NCI-H1048 (cell line): ENCODE data around the gene TAF4.
"Not testable (repeated sequence)": the region's sequence is repeated elsewhere in the genome, so short reads cannot be mapped to it uniquely, and the experiment has no call there.

Experiments
- DNase-seq: peaks from one replicate; lab custom pipeline; 2025; lab: John Stamatoyannopoulos, UW

The TAF4 gene

DNA sequence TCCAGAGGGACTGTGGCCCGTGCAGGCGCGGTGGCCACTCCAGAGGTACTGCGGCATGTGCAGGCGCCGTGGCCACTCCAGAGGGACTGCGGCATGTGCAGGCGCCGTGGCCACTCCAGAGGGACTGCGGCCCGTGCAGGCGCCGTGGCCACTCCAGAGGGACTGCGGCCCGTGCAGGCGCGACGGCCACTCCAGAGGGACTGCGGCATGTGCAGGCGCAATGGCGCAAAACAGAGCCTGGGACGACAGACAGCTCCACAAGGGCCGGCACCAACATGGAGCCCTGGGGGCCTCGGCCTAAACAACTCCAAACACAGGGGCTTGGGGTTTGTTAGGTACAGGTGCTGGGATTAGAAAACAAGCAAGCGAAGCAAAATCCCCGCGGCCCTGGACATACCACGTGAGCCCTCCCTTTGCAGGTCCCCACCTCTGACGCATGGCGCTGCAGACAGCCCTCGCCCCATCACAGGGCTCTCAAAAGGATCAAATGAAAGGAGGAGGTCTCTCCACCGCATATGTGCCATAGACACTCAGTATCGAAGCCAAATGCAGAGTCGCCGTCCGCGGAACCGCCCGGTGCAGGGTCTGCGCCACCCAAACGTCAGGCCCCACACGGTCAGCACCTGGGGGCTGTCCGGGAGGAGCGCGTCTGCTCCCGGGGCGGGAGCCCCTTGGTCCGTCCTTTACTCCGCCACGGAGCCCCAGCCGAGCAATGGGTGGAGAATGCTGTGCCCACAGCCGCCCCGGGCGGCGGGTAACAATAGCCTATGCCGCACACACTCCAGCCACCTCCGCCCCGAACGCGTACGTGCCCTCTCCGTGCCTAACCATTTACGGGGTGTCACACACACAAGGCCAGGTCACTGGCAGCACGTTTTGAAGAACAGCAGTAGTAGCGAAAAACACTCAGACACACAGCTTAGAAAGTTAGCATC is 85.7 kb downstream of the TAF4 start:
- no peak for DNase-seq

DNA sequence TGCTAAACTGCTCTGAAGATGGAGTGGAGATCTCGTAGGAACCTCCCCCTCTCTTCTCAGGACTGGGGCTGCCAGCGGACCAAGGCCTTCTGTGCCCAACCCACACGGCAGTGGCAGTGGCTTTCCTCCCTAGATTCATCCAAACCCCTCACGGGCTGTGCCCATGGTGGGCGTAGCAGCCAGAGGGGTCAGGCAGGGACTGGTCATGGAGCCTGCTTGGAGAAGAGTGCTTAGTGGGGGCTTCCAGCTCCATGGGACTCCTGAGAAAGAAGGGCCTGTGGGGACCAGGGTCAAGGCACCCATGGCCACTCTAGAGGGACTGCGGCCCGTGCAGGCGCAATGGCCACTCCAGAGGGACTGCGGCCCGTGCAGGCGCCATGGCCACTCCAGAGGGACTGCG is 86.6 kb downstream of the TAF4 start:
- DNase-seq, result no peak

DNA sequence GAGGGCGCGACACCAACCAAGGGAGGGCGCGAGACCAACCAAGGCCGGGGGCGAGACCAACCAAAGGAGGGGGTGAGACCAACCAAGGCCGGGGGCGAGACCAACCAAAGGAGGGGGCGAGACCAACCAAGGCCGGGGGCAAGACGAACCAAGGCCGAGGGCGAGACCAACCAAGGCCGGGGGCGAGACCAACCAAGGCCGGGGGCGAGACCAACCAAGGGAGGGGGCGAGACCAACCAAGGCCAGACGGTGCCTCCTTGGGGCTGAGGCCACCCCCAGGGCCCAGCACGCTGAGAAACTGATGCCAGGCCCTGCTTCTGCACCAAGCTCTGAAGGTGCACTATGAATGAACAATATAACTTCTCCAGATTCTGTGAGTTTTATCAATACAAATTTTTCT is 87.2 kb downstream of the TAF4 start:
- no peak for DNase-seq

DNA sequence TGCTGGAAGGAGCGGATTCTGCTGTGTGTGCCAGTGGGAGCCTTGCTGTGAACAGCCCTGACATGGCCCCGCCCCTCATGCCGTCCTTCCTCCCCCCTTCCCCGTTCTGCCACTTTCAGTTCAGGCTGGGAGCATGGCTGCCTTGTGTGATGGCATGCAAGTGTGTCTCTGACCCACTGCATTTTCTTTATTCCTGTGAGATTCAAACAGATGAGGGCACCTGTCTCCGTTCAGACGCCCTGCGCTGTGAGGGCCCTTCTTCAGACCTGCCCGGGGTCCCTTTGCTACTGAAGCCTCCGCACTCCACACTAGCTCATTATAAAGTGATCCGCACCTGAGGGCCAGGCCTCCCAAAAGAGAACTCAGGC is 88.3 kb downstream of the TAF4 start:
- DNase-seq, result no peak

DNA sequence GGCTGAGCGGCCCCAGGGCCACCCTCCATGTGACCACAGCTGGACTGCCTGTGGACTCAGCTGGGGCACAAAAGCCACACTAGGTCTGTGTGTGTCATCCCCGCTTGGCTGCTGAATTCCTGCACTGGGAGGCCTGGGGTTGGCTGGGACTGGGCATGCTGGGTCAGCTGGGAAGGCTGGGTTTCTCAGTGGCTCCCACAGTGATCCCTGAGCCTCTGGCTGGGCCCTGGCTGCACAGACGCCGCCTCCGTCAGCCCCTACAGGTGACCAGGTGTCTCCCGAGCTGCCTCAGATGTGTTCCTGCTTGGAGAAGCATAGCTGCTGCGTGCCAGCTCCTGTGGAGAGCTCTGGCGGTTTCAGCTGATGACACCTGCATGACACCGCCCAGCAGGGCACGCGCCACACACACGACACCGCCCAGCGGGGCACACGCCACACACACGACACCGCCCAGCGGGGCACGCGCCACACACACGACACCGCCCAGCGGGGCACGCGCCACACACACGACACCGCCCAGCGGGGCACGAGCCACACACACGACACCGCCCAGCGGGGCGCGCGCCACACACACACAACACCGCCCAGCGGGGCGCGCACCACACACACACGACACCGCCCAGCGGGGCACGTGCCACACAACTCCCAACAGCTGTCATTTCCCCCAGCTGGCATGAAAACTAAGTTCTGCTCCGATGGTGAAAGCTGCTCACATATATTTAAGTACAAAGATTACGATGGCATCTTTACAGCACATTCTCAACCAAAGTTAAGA is 88.8 kb downstream of the TAF4 start:
- no peak for DNase-seq

DNA sequence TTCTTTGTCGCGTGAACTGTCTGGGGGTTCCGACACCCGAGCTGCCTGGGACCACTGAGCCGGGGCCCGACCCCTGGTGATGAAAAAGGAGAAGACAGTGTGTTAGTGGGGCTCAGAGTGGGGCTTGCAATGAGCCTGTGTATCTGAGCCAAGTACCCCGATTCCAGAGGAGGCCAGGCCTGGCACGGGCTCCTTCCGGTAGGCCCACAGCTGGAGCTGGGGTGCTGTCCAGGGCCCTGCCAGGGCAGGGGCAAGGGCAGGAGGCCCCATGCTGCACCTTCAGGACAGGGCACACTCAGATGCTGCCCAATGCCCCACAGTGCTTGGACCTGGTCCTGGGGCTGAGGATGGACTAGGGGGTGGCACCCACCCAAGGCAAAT is 89.4 kb downstream of the TAF4 start:
- DNase-seq, result no peak

DNA sequence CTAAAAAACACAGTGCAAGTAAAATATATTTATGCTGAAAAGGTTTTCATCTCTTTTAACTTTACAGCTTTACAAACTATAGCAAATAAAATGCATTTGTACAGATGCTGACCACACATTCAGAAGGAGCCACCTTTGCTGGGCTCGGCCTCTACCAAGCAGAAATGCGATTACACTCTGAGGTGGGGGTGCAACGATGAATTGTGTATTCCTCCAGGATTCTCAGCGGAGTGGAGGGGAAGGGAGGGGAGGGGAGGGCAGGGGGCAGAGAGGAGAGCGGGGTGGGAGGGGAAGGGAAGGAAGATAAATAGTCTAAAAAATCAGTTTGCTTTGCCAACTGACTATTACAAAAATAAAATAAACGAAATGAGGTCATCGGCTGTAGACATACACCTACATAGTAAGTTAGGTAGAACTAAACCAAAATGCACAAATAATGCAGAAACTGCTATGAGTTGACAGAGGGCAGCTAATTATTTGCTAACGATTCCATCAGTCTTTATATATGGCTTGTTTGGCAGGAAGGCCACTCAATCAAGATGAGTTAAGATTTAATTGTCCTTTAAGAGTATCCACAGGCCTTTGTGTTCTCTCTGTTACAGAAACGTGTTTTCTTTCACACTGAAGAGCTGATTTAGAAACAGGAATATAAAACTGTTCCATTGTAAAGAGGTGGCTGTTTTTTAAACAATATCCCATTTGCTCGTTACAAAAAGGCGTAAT is 90.1 kb downstream of the TAF4 start:
- DNase-seq, result no peak

DNA sequence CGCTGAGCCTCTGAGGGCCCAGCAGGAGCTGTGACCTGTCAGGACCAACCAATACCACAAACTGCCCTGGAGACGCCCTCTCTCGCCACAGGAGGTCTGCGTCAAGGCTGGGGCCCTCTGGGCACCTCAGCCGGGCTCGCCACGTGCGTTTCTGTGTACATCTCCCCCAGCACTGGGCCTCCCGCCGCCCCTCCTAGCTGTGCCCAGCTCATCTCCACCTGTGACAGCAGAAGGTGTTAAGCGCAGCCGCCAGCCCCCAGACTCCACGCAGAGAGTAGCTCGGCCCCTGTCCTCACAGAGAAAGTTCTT is 91.4 kb downstream of the TAF4 start:
- no peak for DNase-seq

DNA sequence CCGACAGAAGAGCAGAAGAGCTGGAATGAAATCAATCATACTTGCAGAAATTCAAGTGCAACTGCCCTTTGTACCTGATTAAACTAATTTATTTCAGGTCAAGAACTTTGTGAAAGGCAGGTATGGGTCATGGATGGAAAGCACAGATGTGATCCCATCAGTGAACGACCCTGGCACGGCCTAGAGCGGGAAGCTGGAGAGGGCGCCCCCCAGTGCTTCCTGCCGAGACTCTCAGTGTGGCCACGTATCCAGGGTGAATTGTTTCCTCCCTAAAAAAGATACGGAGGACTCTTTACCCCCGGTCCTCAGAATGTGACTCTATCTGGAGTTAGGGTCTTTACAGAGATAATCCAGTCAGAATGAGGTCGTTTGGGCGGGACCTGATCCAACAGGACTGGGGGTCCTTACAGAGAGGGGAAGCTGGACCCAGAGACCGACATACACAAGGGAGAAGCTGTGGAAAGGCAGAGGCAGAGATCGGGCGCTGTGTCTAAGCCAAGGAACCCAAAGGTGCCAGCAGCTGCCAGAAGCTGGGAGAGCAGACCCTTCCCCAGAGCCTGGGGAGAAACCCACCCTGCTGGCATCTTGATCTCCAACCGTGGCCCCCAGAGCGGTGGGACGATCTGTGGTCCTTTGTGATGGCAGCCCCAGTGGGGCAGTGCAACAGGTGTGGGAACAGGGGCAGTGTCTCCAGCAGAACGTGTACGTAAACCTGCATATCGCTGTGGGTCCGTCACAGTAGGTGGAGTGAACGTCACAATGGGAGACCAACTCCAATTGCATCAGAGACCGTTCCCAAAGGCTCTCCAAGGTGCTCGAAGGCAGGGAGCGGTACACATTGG is 91.9 kb downstream of the TAF4 start:
- no peak for DNase-seq

DNA sequence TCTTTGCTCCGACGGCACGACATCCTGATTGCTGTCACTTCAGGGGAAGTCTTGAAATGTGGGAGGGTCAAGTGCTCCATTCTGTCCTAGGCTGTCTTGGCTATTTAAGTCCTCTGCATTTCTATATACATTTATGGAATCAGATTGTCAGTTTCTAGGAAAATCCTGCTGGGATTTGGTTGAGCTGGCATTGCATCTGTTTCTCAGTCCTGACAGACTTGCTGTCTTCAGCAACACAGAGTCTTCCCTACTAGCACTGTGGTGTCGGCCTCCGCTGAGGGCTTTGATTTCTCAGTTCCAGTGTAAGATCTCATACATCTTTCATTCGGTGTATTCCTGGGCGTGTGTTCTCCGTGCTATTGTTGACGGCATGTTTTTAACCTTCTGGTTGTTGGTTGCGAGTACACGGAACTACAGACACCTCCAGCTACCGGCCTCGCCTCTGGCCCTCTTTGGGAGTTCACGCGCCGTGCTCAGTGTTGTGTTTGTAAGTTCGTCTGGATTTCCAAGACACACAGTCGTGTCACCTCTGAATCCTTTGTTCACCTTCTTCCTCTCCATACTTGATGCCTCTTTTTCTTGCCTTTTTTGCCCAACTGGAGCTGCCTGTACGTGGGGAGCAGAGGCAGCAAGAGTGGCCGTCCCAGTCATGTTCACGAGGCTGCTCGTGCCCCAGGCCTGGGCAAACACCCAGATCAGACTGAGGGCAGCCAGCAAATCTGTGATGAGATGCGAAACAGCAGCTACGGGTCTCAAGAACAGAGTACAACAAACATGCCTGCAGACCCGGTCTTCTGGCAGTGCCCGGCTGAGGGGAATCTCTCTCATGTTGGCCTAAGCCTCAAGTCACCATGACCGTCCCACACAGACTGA is 92.8 kb downstream of the TAF4 start:
- no peak for DNase-seq

DNA sequence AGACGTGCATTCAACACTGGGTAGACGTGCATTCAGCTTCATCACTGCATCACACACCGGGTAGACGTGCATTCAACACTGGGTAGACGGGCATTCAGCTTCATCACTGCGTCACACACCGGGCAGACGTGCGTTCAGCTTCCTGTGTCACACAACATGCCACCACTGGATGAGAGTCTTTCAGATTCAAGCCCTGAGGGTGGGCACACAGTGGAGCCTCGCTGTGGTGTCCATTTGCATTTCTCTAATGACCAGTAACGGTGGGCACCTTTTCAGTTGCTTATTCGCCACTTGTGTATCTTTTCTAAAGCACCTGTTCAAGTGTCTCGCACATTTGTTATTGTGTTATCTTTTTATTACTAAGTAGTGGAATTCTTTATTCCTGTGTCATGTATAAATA is 94.1 kb downstream of the TAF4 start:
- DNase-seq, result not testable (repeated sequence)

DNA sequence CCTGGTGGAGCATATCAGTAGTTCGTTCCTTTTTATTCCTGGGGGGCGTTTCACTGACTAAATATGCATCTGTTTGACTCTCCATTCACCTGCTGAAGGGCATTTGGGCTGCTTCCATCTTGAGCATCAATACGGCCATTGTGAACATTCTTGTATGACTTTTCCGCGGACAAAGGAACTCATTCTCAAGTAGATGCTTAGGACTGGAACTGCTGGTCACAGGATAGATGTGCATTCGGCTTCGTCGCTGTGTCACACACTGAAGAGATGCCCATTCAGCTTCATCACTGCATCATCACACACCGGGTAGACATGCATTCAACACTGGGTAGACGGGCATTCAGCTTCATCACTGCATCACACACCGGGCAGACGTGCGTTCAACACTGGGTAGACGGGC is 95.3 kb downstream of the TAF4 start:
- DNase-seq, result no peak

DNA sequence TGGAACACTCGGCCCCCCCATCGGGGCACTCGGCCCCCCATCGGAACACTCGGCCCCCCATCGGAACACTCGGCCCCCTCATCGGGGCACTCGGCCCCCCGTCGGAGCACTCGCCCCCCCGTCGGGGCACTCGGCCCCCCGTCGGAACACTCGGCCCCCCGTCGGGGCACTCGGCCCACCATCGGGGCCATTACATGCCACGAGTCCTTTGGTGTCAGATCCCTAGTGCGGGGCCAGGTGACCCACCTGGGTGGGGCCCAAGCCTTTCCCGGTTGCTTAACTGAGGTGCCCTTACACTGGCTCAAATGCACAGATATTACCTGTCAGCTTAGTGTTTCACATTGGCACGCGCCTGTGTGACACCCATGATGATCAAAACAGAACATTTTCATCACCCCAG is 95.9 kb downstream of the TAF4 start:
- no peak for DNase-seq

DNA sequence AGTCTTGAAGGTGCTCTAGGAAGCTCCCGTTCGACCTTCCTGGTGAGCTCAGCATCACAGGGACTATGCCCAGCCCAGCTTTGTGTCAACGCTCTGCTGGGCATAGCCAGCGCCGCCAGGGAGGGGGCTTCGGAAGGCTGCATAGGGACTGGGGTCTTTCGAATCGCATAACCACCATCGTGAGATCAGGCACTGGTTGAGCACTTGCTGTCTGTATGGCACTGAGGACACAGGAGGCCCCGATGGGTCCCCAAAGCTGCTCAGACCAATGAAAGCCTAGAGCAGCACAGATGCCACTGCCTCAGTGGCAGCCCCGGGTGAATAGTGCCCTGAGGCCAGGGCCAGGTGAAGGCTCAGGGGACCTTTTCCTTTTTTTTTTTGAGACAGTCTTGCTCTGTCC is 96.7 kb downstream of the TAF4 start:
- DNase-seq, result no peak

DNA sequence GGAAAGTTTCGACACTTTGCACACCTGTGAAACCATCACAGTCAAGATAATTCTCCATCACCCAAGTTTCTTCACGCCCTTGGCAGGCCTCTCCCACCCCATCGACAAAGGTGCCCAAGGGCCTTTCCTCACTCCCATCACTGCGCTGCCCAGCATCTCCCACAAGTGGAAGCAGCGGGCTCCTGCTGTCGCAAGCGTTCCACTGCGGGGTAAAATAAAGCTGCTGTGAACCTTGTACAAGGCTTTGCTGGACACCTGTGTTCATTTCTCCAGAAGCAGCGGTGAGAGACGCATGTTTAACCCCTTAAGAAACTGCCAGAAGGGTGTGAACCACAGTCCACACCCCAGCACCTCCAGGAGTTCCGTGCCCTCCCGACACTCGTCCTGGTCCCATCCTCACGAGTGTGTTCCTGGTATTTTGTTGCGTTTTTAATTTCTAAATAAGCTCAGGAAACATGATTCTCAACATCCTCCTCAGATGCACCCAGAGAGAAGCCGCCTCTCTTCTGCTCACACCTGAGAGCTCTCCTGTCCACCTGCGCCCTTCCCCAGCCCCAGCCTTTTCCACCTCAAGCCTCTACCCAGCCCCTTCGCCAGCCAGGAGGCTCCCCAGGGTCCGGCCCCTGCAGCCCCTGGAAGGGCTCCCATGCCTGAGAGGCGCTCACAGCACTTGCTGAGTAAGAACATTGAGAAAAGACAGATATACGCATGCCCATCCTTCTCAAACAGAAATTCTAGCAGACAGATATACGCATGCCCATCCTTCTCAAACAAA is 97.5 kb downstream of the TAF4 start:
- no peak for DNase-seq

DNA sequence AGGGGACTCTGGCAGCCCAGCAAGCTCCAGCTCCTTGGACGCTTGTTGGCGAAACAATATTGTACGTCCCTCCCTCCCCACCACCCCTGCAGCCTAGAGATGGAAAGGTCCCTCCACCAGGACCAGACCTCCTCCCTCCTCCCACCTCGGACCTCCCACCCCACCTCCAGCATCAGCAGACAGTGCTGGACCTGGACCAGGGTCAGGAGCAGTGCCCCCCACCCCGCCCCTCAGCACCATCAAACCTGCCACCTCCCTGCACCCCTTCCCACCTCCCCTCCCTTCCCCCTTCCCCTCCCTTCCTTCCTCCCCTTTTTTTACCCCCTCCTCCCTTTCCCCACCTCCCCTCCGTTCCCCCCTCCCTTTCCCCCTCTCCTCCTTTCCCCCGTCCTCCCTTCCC is 98.4 kb downstream of the TAF4 start:
- no peak for DNase-seq

DNA sequence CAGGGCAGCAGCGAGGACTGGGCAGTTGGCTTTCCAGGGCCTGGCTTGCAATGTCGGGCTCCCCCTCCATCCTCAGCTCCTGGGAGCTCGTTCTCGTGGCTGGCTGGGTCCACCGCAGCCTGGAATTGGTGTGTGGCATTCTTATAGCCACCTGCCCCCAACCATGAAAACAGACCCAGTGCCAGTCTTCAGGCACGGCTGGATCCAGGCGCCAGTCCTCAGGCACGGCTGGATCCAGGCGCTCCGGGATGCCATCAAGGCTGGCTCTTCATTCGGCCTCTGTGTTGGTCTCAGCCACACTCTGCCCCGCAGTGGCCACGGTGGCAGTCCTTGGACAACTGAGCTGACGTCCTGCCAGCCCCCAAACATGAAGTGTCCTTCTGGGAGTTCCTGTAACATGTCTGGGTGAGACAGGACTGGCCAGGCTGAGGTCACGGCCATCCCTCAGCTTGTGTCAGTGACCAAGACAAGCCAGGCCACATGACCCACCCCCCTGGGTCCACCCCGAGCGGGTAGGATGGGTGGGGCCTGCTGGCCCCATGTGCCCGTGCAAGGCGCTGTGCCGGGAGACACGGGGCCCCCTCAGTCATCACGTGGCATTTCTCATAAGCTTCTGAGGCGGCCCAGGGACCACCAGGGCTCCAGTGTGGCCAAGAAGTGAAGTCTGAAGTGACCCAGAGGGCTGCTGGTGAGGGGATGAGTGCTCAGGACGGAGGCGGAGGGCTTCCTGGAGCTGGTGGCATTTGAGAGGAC is 99.0 kb downstream of the TAF4 start:
- DNase-seq, result no peak

DNA sequence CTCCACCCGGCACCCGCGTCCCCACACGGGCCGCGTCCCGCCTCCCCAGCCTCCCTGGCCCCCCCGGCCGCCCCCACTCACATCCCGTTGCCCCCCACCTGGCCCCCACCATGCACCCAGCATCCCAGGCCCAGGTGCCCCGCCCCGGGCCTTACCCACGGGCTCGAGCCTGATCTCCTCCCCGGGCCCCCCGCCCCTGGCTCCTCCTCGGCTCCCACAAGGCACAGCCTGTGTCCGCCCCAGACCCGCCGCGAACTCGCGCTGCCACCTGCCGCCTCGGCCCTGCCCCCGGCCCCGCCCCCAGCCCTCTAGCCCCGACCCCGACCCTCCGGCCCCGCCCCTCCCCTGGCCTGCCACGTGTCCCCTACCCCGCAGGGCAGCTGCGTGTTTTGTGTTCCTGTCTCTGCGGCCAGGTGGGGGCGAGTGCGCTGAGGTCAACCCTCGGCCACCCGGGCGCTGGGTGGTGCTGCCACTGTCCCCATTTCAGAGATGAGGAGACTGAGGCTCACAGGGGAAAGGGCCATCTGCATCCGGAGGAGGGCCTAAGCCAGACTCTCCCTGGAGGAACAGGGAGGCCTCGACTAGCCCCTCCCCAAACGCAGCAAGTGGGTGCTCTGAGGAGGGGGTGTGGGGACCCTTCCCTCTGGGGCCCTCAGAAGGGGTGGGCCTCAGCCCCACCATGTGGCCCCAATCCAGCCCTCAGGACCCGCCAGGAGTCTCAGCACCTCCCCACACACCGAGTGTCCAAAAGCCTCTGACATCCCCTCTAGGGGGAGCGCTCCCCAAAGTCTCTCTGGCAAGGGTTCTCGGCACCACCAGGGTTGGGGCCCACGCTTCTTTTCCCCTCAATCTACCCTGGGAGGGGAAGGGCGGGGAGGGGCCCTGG is 99.8 kb downstream of the TAF4 start:
- DNase-seq, result no peak
